ENCODE measurements around the gene NFYA. TPM values are rescaled to one million over a fixed set of nuclear protein-coding genes. Genes with fewer than 3 reads are reported as not detected.
A peak's percentile ranks its signal among the peaks of the same experiment; 100 is the strongest.

The NFYA gene
- total and polyA plus RNA-seq, 9 of the 15 experiments (the other 6 are each of a cell fraction or from before 2014, with no cell fraction given) = 7.3 to 37.1 (median 21.8) TPM

DNA sequence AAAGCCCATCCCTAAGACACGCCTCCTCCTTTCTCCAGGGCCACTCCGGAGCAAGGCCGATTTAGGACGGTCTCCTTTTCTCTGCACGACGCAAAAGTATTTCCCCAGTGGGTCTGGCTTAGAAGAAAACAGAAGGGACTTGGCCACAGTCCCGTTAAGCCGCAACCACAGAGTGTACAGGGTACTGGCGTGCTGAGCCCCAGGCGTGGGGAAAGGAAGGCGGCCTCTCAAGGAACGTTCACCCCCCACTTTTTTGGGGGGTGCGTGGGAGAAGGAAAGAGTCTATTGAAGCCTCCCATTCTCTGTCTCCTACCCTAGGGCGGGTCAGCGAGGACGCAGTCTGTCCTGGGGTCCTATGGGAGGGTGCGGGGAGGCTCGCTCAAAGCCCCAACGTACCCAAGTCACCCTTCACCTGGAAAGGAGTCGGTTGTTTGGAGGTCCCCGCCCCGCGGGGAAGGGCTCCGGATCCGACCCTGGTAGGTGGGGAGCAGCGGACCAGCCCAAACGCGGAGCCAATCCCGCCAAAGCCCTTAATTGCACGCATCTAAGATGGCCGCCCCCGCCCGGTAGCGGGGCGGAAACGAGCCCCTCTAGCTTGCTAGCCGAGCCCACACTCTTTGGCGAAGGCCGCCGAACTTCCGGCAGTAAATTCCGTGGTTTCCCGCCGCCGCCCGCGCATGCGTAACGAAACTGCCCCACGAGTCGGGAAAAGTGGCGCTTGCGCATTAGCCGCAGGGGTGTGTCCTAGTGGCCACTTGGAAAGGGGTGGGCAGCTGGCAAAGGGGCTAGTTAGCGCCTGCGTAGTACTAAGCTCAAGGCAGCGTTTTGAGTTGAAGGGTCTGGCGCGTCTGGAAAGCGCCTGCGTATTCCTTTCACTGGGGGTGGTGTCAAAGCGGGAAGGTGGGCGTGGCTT, 595 bp upstream of the NFYA start, which contains the start of gene OARD1 (continued):
- peak; percentile 88 for TF ChIP-seq POLR2H (tag; IDR thresholded peaks at IDR 0.05; ENCODE audit: low read depth)
- no peak for TF ChIP-seq JUNB (CRISPR knock-in tag; conservative IDR thresholded peaks at IDR 0.05)
- TF ChIP-seq KAT8 (IDR thresholded peaks at IDR 0.05; ENCODE audit: low read depth) = no peak
- no peak for TF ChIP-seq BACH1 (tag; IDR thresholded peaks at IDR 0.05)
- no peak for TF ChIP-seq TCF7L2 (IDR thresholded peaks at IDR 0.05; ENCODE audit: low read depth, low read length)
- no peak for TF ChIP-seq MECOM (CRISPR knock-in tag; IDR thresholded peaks at IDR 0.05)
- TF ChIP-seq, protein P1, sequence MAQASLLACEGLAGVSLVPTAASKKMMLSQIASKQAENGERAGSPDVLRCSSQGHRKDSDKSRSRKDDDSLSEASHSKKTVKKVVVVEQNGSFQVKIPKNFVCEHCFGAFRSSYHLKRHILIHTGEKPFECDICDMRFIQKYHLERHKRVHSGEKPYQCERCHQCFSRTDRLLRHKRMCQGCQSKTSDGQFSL (CRISPR knock-in tag; IDR thresholded peaks at IDR 0.05) = peak; percentile 97
- TF ChIP-seq, protein P1 (tag; IDR thresholded peaks at IDR 0.05) = peak in 1 of 2 experiments; percentile 89; a peak in 2 of 4 replicates
- TF ChIP-seq TRIM24 (IDR thresholded peaks at IDR 0.05) = 0 out of 4 replicates have a peak, but pooled peaks of 1 of the 2 experiments have one; percentile 30
- peak; percentile 8; the same call in 1 of the 2 replicates for TF ChIP-seq ZNF764 (CRISPR knock-in tag; IDR thresholded peaks at IDR 0.05; ENCODE audit: low read depth)
- TF ChIP-seq CHD4 (IDR thresholded peaks at IDR 0.05; ENCODE audit: insufficient read depth, insufficient replicate concordance, low read depth, low read length, poor library complexity, severe bottlenecking) = peak; percentile 66
- TF ChIP-seq HOXB6 (CRISPR knock-in tag; IDR thresholded peaks at IDR 0.05; ENCODE audit: borderline replicate concordance) = no peak
- no peak for TF ChIP-seq XRCC4 (IDR thresholded peaks at IDR 0.05; ENCODE audit: extremely low read depth, insufficient read depth, insufficient read length)
- peak; percentile 31; the same call in 1 of the 2 replicates for TF ChIP-seq BCOR (IDR thresholded peaks at IDR 0.05)
- no peak for TF ChIP-seq RBM15 (IDR thresholded peaks at IDR 0.05; ENCODE audit: insufficient read depth, low read length)
- TF ChIP-seq, protein P2, sequence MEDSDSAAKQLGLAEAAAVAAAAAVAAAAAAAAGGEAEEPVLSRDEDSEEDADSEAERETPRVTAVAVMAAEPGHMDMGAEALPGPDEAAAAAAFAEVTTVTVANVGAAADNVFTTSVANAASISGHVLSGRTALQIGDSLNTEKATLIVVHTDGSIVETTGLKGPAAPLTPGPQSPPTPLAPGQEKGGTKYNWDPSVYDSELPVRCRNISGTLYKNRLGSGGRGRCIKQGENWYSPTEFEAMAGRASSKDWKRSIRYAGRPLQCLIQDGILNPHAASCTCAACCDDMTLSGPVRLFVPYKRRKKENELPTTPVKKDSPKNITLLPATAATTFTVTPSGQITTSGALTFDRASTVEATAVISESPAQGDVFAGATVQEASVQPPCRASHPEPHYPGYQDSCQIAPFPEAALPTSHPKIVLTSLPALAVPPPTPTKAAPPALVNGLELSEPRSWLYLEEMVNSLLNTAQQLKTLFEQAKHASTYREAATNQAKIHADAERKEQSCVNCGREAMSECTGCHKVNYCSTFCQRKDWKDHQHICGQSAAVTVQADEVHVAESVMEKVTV (CRISPR knock-in tag; IDR thresholded peaks at IDR 0.05) = no peak
- TF ChIP-seq, protein P3, sequence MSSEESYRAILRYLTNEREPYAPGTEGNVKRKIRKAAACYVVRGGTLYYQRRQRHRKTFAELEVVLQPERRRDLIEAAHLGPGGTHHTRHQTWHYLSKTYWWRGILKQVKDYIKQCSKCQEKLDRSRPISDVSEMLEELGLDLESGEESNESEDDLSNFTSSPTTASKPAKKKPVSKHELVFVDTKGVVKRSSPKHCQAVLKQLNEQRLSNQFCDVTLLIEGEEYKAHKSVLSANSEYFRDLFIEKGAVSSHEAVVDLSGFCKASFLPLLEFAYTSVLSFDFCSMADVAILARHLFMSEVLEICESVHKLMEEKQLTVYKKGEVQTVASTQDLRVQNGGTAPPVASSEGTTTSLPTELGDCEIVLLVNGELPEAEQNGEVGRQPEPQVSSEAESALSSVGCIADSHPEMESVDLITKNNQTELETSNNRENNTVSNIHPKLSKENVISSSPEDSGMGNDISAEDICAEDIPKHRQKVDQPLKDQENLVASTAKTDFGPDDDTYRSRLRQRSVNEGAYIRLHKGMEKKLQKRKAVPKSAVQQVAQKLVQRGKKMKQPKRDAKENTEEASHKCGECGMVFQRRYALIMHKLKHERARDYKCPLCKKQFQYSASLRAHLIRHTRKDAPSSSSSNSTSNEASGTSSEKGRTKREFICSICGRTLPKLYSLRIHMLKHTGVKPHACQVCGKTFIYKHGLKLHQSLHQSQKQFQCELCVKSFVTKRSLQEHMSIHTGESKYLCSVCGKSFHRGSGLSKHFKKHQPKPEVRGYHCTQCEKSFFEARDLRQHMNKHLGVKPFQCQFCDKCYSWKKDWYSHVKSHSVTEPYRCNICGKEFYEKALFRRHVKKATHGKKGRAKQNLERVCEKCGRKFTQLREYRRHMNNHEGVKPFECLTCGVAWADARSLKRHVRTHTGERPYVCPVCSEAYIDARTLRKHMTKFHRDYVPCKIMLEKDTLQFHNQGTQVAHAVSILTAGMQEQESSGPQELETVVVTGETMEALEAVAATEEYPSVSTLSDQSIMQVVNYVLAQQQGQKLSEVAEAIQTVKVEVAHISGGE (CRISPR knock-in tag; IDR thresholded peaks at IDR 0.05) = peak in 2 of 3 experiments; percentile 48 to 92; a peak in 3 of 6 replicates

Data from K562 (cell line).